Upper lobe of right lung (tissue), 1 donor: Measurements from ENCODE around the gene ZFR. TPM values are rescaled to one million over a fixed set of nuclear protein-coding genes. Genes with fewer than 3 reads are reported as not detected.
A peak's percentile ranks its signal among the peaks of the same experiment; 100 is the strongest.

Source experiments
- ATAC-seq: fragments of 200-7000 bp; cut with Tn5 transposase; one replicate; pipeline ENCODE4 v1.9.1; 2020; ENCODE audit warnings: mild to moderate bottlenecking, moderate library complexity
- DNase-seq: peaks from one replicate; pipeline ENCODE4 v3.0.0-alpha.2; 2020
- H3K27ac ChIP-seq: fragments of 200-600 bp; one replicate; pipeline ENCODE4 v1.8.0; 2022
- H3K27me3 ChIP-seq: fragments of 200-600 bp; one replicate; pipeline ENCODE4 v1.8.0; 2022; ENCODE audit warnings: mild to moderate bottlenecking
- H3K36me3 ChIP-seq: fragments of 200-600 bp; one replicate; pipeline ENCODE4 v1.8.0; 2022
- H3K4me1 ChIP-seq: fragments of 200-600 bp; one replicate; pipeline ENCODE4 v1.8.0; 2022
- H3K4me3 ChIP-seq: fragments of 200-600 bp; one replicate; pipeline ENCODE4 v1.8.0; 2022; ENCODE audit warnings: mild to moderate bottlenecking
- H3K9me3 ChIP-seq: fragments of 200-600 bp; one replicate; pipeline ENCODE4 v1.8.0; 2022
- CTCF ChIP-seq: fragments of 200-600 bp; IDR thresholded peaks from one replicate; pipeline ENCODE4 v1.8.0; 2022; ENCODE audit warnings: antibody characterized with exemption
- intact Hi-C: fragments of 100-400 bp; cut with DNase I; formaldehyde crosslinking; loops from one replicate; pipeline ENCODE4 v1.11.0; 2022
- total RNA-seq: library from RNA; stranded (reverse); fragmentation: NEBNext Ultra II Directional; extraction: Animal tissue kit (Norgen Biotek cat#: 25700); gene quantifications from one replicate; pipeline ENCODE4 v1.2.1, GENCODE V29; 2021
- donor health status: DM: no; HTN: yes; CAD: no; lungs with severe emphysema.

The ZFR gene
- total RNA-seq, 1 donor from 2014 or later = 60.4 TPM

- DNase-seq (no peak), ATAC-seq (no peak)
- no peaks in the 10 kb centered on the region for H3K9me3 ChIP-seq
- H3K4me1 ChIP-seq = peaks cover 6% of the 10 kb centered on the region
- no peak for TF ChIP-seq CTCF
- intact Hi-C loops = no loop called here
- H3K27me3 ChIP-seq = no peaks in the 10 kb centered on the region
- no peaks in the 10 kb centered on the region for H3K36me3 ChIP-seq
- no peak overlapping the region for H3K27ac ChIP-seq
- H3K4me3 ChIP-seq = no peak overlapping the region
These were observed 4.7 kb upstream of the ZFR start for GRCh38 chr5:32449262-32449661.

GRCh38 chr5:32446630-32447029 is 2.1 kb upstream of the ZFR start:
- intact Hi-C loops = no loop called here

GRCh38 chr5:32445831-32446614 is 1.5 kb upstream of the ZFR start:
- ATAC-seq (no peak), DNase-seq (no peak)
- Histone ChIP-seq H3K9me3 (no peaks in the 10 kb centered on the region), H3K27ac (no peak overlapping the region), H3K36me3 (no peaks in the 10 kb centered on the region), H3K4me3 (no peak overlapping the region), H3K4me1 (peaks cover 32% of the 10 kb centered on the region), H3K27me3 (no peaks in the 10 kb centered on the region)
- intact Hi-C loops = no loop called here
- TF ChIP-seq CTCF = no peak

More at GRCh38 chr5:32446630-32447029, 2.1 kb upstream of the ZFR start:
- Histone ChIP-seq H3K4me1 (peaks cover 26% of the 10 kb centered on the region), H3K27me3 (no peaks in the 10 kb centered on the region), H3K4me3 (no peak overlapping the region), H3K9me3 (no peaks in the 10 kb centered on the region), H3K27ac (no peak overlapping the region), H3K36me3 (no peaks in the 10 kb centered on the region)
- DNase-seq (no peak), ATAC-seq (no peak)
- no peak for TF ChIP-seq CTCF

- Histone ChIP-seq H3K36me3 (no peaks in the 10 kb centered on the region), H3K27ac (no peak overlapping the region), H3K27me3 (no peaks in the 10 kb centered on the region), H3K4me3 (peak overlapping the region; percentile 88), H3K9me3 (no peaks in the 10 kb centered on the region), H3K4me1 (peaks cover 35% of the 10 kb centered on the region)
- TF ChIP-seq CTCF = no peak
- intact Hi-C loops = no loop called here
- DNase-seq = no peak
- no peak for ATAC-seq
These were observed 783 bp upstream of the ZFR start for GRCh38 chr5:32445287-32445758.

GRCh38 chr5:32443541-32444430 is 754 bp downstream of the ZFR start:
- peak; percentile 78 for ATAC-seq
- Histone ChIP-seq H3K36me3 (no peaks in the 10 kb centered on the region), H3K4me3 (peak overlapping the region; percentile 88), H3K27me3 (no peaks in the 10 kb centered on the region), H3K9me3 (no peaks in the 10 kb centered on the region), H3K27ac (peak overlapping the region; percentile 92), H3K4me1 (peaks cover 40% of the 10 kb centered on the region)
- TF ChIP-seq CTCF = no peak
- intact Hi-C loops = no loop called here
- peak; percentile 78 for DNase-seq
